ENCODE measurements around the gene SLC5A9.
"Not testable (repeated sequence)": the region's sequence is repeated elsewhere in the genome, so short reads cannot be mapped to it uniquely, and the experiment has no call there.

Gene SLC5A9

GRCh38 chr1:48207131-48207530 is 15.4 kb upstream of the SLC5A9 start:
- Histone ChIP-seq H2AFZ (ENCODE audit: low read depth, low read length) (no peak overlapping the region), H3K79me2 (ENCODE audit: low read length) (no peaks in the 10 kb centered on the region), H3K4me2 (ENCODE audit: low read length) (no peak overlapping the region), H3K9me3 (ENCODE audit: insufficient read depth, low read length) (no peaks in the 10 kb centered on the region), H3K4me3 (ENCODE audit: low read length) (no peak overlapping the region), H3K9ac (ENCODE audit: low read length) (no peak overlapping the region), H3K27me3 (ENCODE audit: low read depth, low read length) (no peaks in the 10 kb centered on the region), H3K4me1 (ENCODE audit: low read length) (no peaks in the 10 kb centered on the region), H3K36me3 (replicated peaks; ENCODE audit: low read depth, low read length) (no peaks in the 10 kb centered on the region), H3K27ac (ENCODE audit: low read length) (no peak overlapping the region), H4K20me1 (ENCODE audit: insufficient read depth, low read length) (no peaks in the 10 kb centered on the region)
- TF ChIP-seq CTCF (IDR thresholded peaks at IDR 0.05; ENCODE audit: low read depth, low read length) (no peak), EZH2phosphoT487 (IDR thresholded peaks at IDR 0.05; ENCODE audit: low read depth) (no peak)

- no peaks in the 10 kb centered on the region for H3K4me1 ChIP-seq (ENCODE audit: low read length)
- H4K20me1 ChIP-seq (ENCODE audit: insufficient read depth, low read length): no peaks in the 10 kb centered on the region
- no peak overlapping the region for H3K9ac ChIP-seq (ENCODE audit: low read length)
- no peaks in the 10 kb centered on the region for H3K79me2 ChIP-seq (ENCODE audit: low read length)
- H3K27ac ChIP-seq (ENCODE audit: low read length): no peak overlapping the region
- no peak overlapping the region for H3K4me3 ChIP-seq (ENCODE audit: low read length)
- no peak overlapping the region for H2AFZ ChIP-seq (ENCODE audit: low read depth, low read length)
- TF ChIP-seq EZH2phosphoT487 (IDR thresholded peaks at IDR 0.05; ENCODE audit: low read depth) (no peak), CTCF (IDR thresholded peaks at IDR 0.05; ENCODE audit: low read depth, low read length) (no peak)
- no peaks in the 10 kb centered on the region for H3K36me3 ChIP-seq (replicated peaks; ENCODE audit: low read depth, low read length)
- no peaks in the 10 kb centered on the region for H3K27me3 ChIP-seq (ENCODE audit: low read depth, low read length)
- H3K4me2 ChIP-seq (ENCODE audit: low read length): no peak overlapping the region
- no peaks in the 10 kb centered on the region for H3K9me3 ChIP-seq (ENCODE audit: insufficient read depth, low read length)
Observed at GRCh38 chr1:48207536-48208075, 14.9 kb upstream of the SLC5A9 start.

GRCh38 chr1:48208251-48208650 is 14.3 kb upstream of the SLC5A9 start:
- no peak for TF ChIP-seq CTCF (IDR thresholded peaks at IDR 0.05; ENCODE audit: low read depth, low read length)
- TF ChIP-seq EZH2phosphoT487 (IDR thresholded peaks at IDR 0.05; ENCODE audit: low read depth): no peak

GRCh38 chr1:48208652-48209051 is 13.9 kb upstream of the SLC5A9 start:
- Histone ChIP-seq H3K27me3 (ENCODE audit: low read depth, low read length) (no peaks in the 10 kb centered on the region), H2AFZ (ENCODE audit: low read depth, low read length) (no peak overlapping the region), H3K4me1 (ENCODE audit: low read length) (no peaks in the 10 kb centered on the region), H3K9me3 (ENCODE audit: insufficient read depth, low read length) (no peaks in the 10 kb centered on the region), H4K20me1 (ENCODE audit: insufficient read depth, low read length) (no peaks in the 10 kb centered on the region), H3K36me3 (replicated peaks; ENCODE audit: low read depth, low read length) (no peaks in the 10 kb centered on the region), H3K27ac (ENCODE audit: low read length) (no peak overlapping the region), H3K4me2 (ENCODE audit: low read length) (no peak overlapping the region), H3K9ac (ENCODE audit: low read length) (no peak overlapping the region), H3K4me3 (ENCODE audit: low read length) (no peak overlapping the region), H3K79me2 (ENCODE audit: low read length) (no peaks in the 10 kb centered on the region)
- no peak for TF ChIP-seq EZH2phosphoT487 (IDR thresholded peaks at IDR 0.05; ENCODE audit: low read depth)
- no peak for TF ChIP-seq CTCF (IDR thresholded peaks at IDR 0.05; ENCODE audit: low read depth, low read length)

More at GRCh38 chr1:48208251-48208650, 14.3 kb upstream of the SLC5A9 start:
- Histone ChIP-seq H3K4me1 (ENCODE audit: low read length) (no peaks in the 10 kb centered on the region), H3K4me3 (ENCODE audit: low read length) (no peak overlapping the region), H4K20me1 (ENCODE audit: insufficient read depth, low read length) (no peaks in the 10 kb centered on the region), H3K36me3 (replicated peaks; ENCODE audit: low read depth, low read length) (no peaks in the 10 kb centered on the region), H3K27me3 (ENCODE audit: low read depth, low read length) (no peaks in the 10 kb centered on the region), H3K79me2 (ENCODE audit: low read length) (no peaks in the 10 kb centered on the region), H3K9ac (ENCODE audit: low read length) (no peak overlapping the region), H3K27ac (ENCODE audit: low read length) (no peak overlapping the region), H3K4me2 (ENCODE audit: low read length) (no peak overlapping the region), H2AFZ (ENCODE audit: low read depth, low read length) (no peak overlapping the region), H3K9me3 (ENCODE audit: insufficient read depth, low read length) (no peaks in the 10 kb centered on the region)

- not testable (repeated sequence) for H3K4me1 ChIP-seq (ENCODE audit: low read length); H3K4me3 ChIP-seq (ENCODE audit: low read length); H2AFZ ChIP-seq (ENCODE audit: low read depth, low read length); H3K4me2 ChIP-seq (ENCODE audit: low read length); H3K27me3 ChIP-seq (ENCODE audit: low read depth, low read length); H3K9ac ChIP-seq (ENCODE audit: low read length); H3K79me2 ChIP-seq (ENCODE audit: low read length); H4K20me1 ChIP-seq (ENCODE audit: insufficient read depth, low read length); H3K27ac ChIP-seq (ENCODE audit: low read length); H3K36me3 ChIP-seq (replicated peaks; ENCODE audit: low read depth, low read length); H3K9me3 ChIP-seq (ENCODE audit: insufficient read depth, low read length)
Observed at GRCh38 chr1:48213462-48213861, 9.1 kb upstream of the SLC5A9 start.

GRCh38 chr1:48214366-48214765 is 8.2 kb upstream of the SLC5A9 start:
- H3K27me3 ChIP-seq (ENCODE audit: low read depth, low read length); H3K79me2 ChIP-seq (ENCODE audit: low read length); H3K9me3 ChIP-seq (ENCODE audit: insufficient read depth, low read length); H3K4me3 ChIP-seq (ENCODE audit: low read length); H3K4me2 ChIP-seq (ENCODE audit: low read length); H3K9ac ChIP-seq (ENCODE audit: low read length); H3K4me1 ChIP-seq (ENCODE audit: low read length); H4K20me1 ChIP-seq (ENCODE audit: insufficient read depth, low read length); H3K36me3 ChIP-seq (replicated peaks; ENCODE audit: low read depth, low read length); H2AFZ ChIP-seq (ENCODE audit: low read depth, low read length); H3K27ac ChIP-seq (ENCODE audit: low read length): not testable (repeated sequence)

Data from OCI-LY3 (cell line).